GM19239 (cell line): Measurements from ENCODE around the gene GAK.

Experiments
- DNase-seq: peaks from one replicate; pipeline ENCODE4 v3.0.0; 2011; ENCODE audit warnings: low spot score; ENCODE audit not compliant: insufficient read length
- FAIRE-seq: peaks from 2 replicates; lab custom pipeline; 2011; peaks lifted over from hg19 to GRCh38; lab: Jason Lieb, UNC

The GAK gene

DNA sequence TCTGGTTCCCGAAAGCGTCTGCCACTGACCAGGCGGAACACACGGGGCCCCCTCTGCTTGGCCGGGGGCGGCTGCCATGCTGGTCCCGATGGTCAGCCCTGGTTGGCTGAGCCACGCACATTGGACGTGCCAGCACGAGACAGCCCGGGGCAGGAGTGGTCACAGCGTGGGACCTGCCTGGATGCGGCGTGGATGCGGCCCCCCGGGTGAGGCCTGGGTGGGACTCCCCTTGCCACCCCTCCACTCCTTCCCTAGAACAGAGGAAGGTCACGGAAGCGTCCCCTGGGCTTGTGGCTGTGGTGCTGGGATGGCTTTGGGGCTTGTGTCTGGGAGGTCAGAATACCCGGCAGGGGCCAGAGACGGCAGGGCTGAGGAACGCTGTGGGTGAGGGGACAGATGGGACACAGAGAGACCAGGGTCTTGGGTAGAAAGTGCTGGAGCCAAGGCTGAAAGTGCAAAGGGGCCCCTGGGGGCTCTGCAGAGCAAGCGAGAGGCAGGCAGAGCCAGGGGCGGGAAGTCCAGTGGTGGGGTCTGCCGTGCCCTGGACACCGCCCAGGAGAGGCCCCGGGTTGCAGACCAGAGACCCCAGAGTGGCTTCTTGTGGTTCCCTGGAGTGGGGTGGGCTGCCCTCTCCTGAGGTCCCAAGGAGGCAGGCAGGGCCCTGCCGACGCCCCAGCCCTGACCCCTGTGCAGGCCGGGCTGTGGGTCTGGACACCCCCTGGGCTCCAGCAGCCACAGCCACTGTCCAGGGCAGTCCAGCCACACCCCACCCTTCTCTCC, 97.6 kb downstream of the GAK start:
- no peak for FAIRE-seq

DNA sequence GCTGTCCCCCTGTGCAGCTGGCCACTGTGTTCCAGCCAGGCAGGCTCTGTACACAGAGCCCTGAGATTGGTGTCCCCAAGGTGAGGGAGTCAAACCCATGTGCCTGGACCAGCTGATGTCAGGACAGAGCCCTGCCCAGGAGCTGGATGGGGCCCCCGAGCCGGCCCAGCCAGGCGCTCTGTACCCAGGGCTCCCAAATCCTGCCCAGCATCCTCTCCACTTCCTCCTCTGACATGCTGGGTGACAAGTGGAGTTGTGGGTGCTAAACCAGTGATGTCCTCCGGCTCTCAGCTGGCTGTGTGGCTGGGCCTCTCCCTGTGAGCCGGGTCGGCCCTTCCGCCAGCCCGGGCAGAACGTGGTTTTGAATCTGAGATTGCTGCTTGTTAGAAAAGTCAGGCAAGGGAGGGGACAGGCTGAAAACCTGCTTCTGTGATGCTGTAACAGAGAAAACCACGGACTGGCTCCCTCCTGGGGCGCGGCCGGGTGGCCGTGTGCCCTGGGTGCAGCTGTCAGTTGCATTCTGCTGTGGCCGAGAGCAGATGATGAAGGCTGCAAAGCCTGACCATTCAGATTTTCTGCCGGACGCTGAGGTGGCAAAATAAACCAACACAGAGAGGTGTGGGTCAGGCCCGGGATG, 98.3 kb downstream of the GAK start:
- no peak for FAIRE-seq
- no peak for DNase-seq

More for the DNA sequence above, 97.6 kb downstream of the GAK start:
- DNase-seq = no peak

GRCh38 chr4:833156-833555, 99.0 kb downstream of the GAK start:
- DNase-seq (no peak), FAIRE-seq (no peak)

GRCh38 chr4:832536-832935, 99.6 kb downstream of the GAK start:
- FAIRE-seq = no peak
- no peak for DNase-seq

- DNase-seq (no peak), FAIRE-seq (no peak)
Measured at GRCh38 chr4:832108-832507, 100.0 kb downstream of the GAK start.

- FAIRE-seq (no peak), DNase-seq (no peak)
Measured at GRCh38 chr4:831483-831805, 100.7 kb downstream of the GAK start.

- no peak for FAIRE-seq
- DNase-seq = no peak
Measured at GRCh38 chr4:830601-831482, 101.3 kb downstream of the GAK start.

DNA sequence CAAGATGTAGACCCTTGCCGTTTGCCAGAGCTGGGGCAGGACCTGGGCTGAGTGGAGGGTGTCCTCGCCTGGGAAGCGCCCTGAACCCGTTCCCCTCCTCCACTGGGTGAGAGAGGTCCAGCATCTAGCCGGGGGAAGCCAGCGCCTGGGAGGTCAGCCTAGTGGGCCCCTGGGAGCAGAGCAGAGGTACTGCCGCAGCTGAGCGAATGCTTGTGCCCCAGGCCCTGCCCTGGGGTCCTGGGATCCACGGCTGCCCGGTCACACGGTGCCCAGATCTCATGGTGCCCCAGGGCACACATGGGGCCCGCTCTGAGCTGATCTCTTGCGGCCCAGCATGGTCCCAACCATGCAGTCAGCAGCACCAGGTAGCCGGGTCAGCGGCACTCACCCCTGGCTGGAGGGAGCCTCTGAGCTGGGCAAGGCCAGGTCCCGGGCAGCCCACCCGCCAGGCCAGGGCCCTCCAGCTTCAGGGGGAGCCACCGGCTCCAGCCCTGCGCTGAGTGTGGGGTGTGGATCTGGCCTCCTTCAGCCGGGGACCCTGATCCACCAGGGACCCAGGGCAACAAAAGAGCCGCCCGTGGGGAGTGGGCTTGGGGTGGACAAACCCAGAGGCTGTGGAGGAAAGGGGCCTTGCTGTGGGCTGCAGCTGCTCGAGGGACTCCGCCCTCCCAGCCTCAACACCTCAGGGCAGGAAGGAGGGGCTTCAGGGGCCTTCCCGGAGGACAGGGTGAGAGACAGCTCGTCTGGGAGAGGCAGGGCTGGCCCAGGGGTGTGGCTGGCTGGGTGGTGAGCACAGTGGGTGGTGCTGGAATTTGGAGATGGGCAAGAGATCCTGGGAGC, 102.1 kb downstream of the GAK start:
- no peak for FAIRE-seq
- no peak for DNase-seq

DNA sequence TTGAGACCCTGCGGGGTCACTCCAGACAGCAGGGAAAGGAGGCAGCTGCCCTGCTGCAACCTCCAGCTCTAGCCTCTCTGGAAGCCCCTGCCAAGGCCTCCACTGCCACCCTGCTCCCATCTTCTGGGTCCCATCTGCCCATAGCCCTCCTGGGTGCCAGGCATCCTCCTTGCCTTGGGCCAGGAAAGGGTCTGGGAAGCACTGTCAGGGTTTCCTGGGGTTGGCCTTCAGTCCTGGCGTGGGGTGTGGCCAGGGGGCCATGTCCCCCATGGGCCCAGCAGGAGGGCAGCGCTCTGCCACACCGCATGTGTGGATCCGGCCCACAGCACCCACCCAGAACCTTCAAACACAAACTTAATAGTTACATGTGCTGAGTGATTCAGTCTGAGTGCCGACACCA, 102.8 kb downstream of the GAK start:
- no peak for FAIRE-seq

DNA sequence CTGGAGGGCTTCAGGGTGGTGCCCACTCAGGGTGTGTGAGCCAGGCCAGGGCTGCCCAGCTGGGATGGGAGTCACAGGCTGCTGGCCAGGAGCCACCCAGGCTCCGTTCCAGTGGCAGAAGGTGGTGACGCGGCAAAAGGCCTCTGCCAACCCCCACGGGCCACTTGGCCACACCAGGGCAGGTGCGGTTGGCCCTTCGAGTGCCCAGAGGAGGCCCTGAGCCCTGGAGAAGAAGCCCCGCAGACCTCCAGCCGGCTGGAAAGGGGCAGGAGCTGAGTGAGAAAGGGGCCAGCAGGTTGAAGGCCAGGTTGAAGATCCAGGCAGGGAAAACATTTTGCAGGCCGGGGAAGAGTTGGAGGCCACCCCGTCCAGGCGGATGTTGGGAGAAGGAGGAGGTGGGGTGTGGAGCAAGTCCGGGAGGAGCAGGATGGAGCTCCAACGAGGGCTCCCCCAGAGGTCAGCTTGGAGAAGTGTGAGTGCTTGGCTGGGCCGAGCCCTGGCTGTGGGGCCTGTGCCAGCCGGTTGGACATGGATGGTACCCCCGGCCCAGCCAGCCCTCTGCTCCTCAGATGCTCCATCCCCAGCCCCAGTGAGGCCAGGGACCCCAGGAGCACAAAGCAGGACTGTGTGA, 103.4 kb downstream of the GAK start:
- no peak for FAIRE-seq
- DNase-seq = no peak

More for the DNA sequence above, 102.8 kb downstream of the GAK start:
- no peak for DNase-seq

DNA sequence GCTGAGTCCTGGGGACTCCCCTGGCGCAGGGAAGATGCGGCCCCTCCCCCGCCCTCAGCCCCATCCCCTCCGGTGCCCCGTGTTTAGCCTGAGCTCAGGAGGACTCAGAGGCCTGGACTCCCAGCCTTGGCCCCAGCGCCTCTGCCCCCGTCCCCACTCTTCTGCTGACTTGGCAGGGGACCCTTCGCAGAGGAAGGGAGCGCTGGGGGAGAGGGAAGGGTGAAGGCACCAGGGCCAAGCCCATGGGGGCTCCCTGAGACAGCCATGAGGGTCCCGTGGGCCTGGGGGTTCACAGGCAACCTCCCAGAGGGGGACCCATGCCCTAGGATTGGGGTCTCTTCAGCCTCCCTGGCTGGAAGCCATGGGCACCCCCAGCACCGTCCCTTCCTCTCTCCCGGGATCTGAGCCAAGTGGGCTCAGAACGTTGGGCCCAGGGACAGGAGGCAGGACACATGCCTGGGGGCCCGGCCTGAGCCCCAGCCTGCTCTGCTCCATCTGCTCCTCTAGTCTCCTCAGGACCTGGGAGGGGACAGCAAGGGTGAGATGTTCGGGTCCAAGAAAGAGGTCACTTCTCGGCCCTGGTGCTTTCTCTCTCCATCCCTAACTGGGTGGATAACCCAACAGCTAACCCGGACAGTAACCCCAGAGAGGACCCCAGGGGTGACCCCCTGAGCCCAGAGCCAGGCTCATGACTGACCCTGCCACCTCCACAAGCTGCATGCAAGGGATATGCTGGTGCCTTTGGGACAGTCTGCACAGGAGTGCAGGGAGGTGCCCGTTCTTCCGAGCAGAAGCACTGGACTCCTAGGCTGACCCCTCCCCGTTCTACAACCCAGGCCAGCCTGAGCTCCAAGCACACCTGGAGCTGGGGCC, 104.7 kb downstream of the GAK start:
- no peak for DNase-seq
- no peak for FAIRE-seq

DNA sequence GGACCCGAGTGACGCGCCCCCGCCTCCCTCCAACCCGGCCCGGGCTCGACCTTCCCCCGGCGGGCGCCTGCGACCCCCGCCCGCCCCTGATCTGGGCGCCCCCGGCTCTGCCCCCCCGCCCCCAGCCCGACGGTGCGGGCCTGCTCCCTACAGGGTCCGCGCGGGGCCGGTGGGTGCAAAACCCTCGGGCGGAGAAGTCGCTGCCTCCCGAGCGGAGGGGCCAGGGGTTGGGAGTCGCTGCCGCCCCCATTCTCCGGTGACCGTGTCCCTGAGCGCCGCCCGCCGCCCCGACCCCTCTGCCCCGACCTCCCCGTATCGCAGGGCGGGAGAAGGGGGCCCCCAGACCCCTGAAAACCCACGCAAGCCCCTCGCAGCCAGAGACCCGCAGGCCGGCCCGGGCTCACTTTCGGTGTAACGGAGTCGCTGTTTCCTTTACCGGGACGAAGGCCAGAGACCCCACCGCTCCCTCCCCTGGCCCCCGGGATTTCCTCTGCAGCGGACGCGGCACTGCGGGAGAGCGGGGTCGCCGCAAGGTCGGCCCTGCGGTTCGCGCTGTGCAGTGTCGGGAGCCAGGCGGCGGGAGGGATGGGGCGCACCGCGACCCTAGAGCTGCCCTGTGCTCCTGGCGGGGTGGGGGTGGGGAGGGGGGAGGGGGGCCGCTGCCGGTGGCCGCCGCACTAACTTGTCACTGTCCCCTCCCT, 105.5 kb downstream of the GAK start:
- FAIRE-seq (no peak), DNase-seq (no peak)

DNA sequence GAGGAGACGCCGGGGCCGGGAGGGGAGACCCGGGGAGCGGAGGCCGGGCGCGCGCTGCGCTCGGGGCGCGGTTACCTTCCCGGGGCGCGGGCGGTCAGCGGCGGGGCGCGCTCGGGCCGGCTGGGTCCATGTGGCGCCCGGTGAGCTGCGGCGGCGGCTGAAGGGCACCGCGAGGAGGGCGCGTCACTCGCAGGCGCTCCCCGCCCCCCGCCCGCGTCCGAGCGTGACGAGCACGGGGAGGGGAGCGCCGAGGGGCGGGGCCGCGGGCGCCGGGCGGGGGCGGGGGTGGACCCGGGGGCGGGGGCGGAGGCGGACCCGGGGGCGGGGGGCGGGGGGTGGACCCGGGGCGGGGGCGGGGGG, 106.2 kb downstream of the GAK start, which contains the start of gene CPLX1:
CPLX1 (minus strand) TSS at position 159 of the 360 bp plus-strand sequence. CDS start 1,607 bp downstream, outside the sequence.
- no peak for DNase-seq

GRCh38 chr4:825063-825970, 106.8 kb downstream of the GAK start:
- DNase-seq (no peak), FAIRE-seq (no peak)

More for the DNA sequence above, 106.2 kb downstream of the GAK start, which contains the start of gene CPLX1:
- FAIRE-seq = no peak

DNA sequence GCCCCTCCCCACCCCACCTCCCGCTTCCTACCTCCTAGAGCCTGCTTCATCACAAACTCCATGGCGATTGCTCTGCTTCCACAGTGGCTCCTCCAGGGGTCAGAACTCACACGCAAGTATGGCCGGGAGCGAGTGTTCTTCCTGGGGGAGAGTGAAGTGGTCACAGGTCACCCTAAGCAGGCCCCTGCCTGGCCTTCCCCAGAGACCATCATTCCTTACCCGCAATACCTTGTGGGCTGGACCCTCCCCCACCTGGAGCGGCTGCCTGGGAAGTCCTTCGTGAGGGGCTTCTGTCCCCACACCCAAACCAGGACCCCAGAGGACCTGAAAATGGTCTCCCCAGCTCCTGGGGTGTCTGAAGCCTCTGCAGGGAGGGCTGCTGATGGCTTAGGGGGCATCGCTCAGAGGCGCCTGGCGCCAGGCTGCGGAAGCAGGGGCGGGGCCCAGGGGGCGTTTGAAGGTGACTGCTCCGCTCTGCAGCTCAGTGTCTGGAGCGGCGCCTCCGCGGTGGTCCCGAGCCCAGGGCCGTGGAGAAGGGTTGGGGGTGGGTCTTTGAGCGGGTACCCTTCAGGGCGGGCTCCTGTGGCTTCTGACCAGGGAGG, 107.6 kb downstream of the GAK start:
- DNase-seq (no peak), FAIRE-seq (no peak)

GRCh38 chr4:823761-824460, 108.2 kb downstream of the GAK start:
- FAIRE-seq (no peak), DNase-seq (no peak)
